WTC11 (cell line): ENCODE results near the gene VPS18. TPM values are rescaled to one million over a fixed set of nuclear protein-coding genes. Genes with fewer than 3 reads are reported as not detected.

Source experiments
- ATAC-seq: fragments of 200-7000 bp; cut with Tn5 transposase; 2 replicates; pipeline ENCODE4 v1.10.0; 2021; ENCODE audit warnings: mild to moderate bottlenecking, moderate library complexity
- CTCF ChIA-PET: fragments of 300-600 bp; sonication (Branson Sonifier 250); formaldehyde crosslinking; loops from one replicate; lab custom pipeline; 2021; ENCODE audit warnings: antibody characterized with exemption; lab: Charles Lee
- POLR2A ChIA-PET: fragments of 350-600 bp; sonication (Branson Sonifier 250); formaldehyde crosslinking; loops from one replicate; lab custom pipeline; 2021; ENCODE audit warnings: antibody characterized with exemption; lab: Charles Lee
- DNase-seq: peaks from one replicate; pipeline ENCODE4 v3.0.0; 2021; ENCODE audit warnings: low spot score
- H3K27ac Mint-ChIP-seq: 2 replicates; pipeline ENCODE4 v1.8.0; 2021; ENCODE audit warnings: mixed read lengths
- H3K27me3 Mint-ChIP-seq: 2 replicates; pipeline ENCODE4 v1.8.0; 2021; ENCODE audit warnings: low read depth, mild to moderate bottlenecking, moderate library complexity, mixed read lengths
- H3K36me3 Mint-ChIP-seq: 2 replicates; pipeline ENCODE4 v1.8.0; 2021; ENCODE audit warnings: mixed read lengths
- H3K4me1 Mint-ChIP-seq: 2 replicates; pipeline ENCODE4 v1.8.0; 2022; ENCODE audit warnings: mixed read lengths
- H3K4me3 Mint-ChIP-seq: 2 replicates; pipeline ENCODE4 v1.8.0; 2021; ENCODE audit warnings: mild to moderate bottlenecking, moderate library complexity, mixed read lengths
- H3K9me3 Mint-ChIP-seq: 2 replicates; pipeline ENCODE4 v1.8.0; 2021; ENCODE audit warnings: mixed read lengths
- CREM ChIP-seq: sonication (generic); formaldehyde crosslinking; IDR thresholded peaks from 2 replicates; pipeline ENCODE4 v1.8.1; 2022; ENCODE audit warnings: mild to moderate bottlenecking, missing genetic modification reagents, moderate library complexity
- FOXP1 ChIP-seq: sonication (generic); formaldehyde crosslinking; IDR thresholded peaks from 2 replicates; pipeline ENCODE4 v1.8.0; 2022; ENCODE audit warnings: missing genetic modification reagents, mild to moderate bottlenecking, moderate library complexity, borderline replicate concordance
- GRHL2 ChIP-seq: fragments of 250-450 bp; sonication (Bioruptor Pico); IDR thresholded peaks from 2 replicates; pipeline ENCODE4 v1.8.0; 2022; ENCODE audit warnings: mild to moderate bottlenecking, moderate library complexity; ENCODE audit not compliant: insufficient replicate concordance, severe bottlenecking
- JAZF1 ChIP-seq: fragments of 250-450 bp; sonication (Bioruptor Pico); IDR thresholded peaks from 2 replicates; pipeline ENCODE4 v1.9.0; 2021; ENCODE audit warnings: moderate library complexity, mild to moderate bottlenecking, inconsistent platforms
- JUN ChIP-seq: sonication (generic); formaldehyde crosslinking; IDR thresholded peaks from 2 replicates; pipeline ENCODE4 v1.8.0; 2023; ENCODE audit warnings: mild to moderate bottlenecking, missing genetic modification reagents
- KAT7 ChIP-seq: sonication (generic); formaldehyde crosslinking; IDR thresholded peaks from 2 replicates; pipeline ENCODE4 v1.8.1; 2023; ENCODE audit warnings: missing genetic modification reagents, mild to moderate bottlenecking, borderline replicate concordance
- MYBL2 ChIP-seq: sonication (generic); formaldehyde crosslinking; IDR thresholded peaks from 2 replicates; pipeline ENCODE4 v1.8.1; 2023; ENCODE audit warnings: mild to moderate bottlenecking, moderate library complexity, missing genetic modification reagents
- OVOL2 ChIP-seq: fragments of 250-450 bp; sonication (Bioruptor Pico); IDR thresholded peaks from 2 replicates; pipeline ENCODE4 v1.9.0; 2021; ENCODE audit warnings: mild to moderate bottlenecking, borderline replicate concordance
- PREB ChIP-seq: sonication (generic); formaldehyde crosslinking; IDR thresholded peaks from 2 replicates; pipeline ENCODE4 v1.8.1; 2022; ENCODE audit warnings: mild to moderate bottlenecking, missing genetic modification reagents, moderate library complexity, borderline replicate concordance
- PRRX2 ChIP-seq: fragments of 250-450 bp; sonication (Bioruptor Pico); IDR thresholded peaks from 2 replicates; pipeline ENCODE4 v1.8.0; 2021; ENCODE audit warnings: mild to moderate bottlenecking
- RELA ChIP-seq: sonication (generic); formaldehyde crosslinking; IDR thresholded peaks from 2 replicates; pipeline ENCODE4 v1.8.1; 2022; ENCODE audit warnings: missing genetic modification reagents, mild to moderate bottlenecking, borderline replicate concordance
- TEAD4 ChIP-seq: sonication (generic); formaldehyde crosslinking; IDR thresholded peaks from 2 replicates; pipeline ENCODE4 v1.8.0; 2022; ENCODE audit warnings: mild to moderate bottlenecking, missing genetic modification reagents
- ZBTB21 ChIP-seq: sonication (generic); formaldehyde crosslinking; IDR thresholded peaks from 2 replicates; pipeline ENCODE4 v1.8.1; 2023; ENCODE audit warnings: mild to moderate bottlenecking, missing genetic modification reagents, borderline replicate concordance
- ZNF317 ChIP-seq: sonication (generic); formaldehyde crosslinking; IDR thresholded peaks from 2 replicates; pipeline ENCODE4 v1.8.1; 2023; ENCODE audit warnings: low read depth, mild to moderate bottlenecking, moderate library complexity, missing genetic modification reagents, borderline replicate concordance
- ZNF532 ChIP-seq: fragments of 250-450 bp; sonication (Bioruptor Pico); IDR thresholded peaks from 2 replicates; pipeline ENCODE4 v1.9.0; 2021; ENCODE audit warnings: mild to moderate bottlenecking, borderline replicate concordance
- ZNF671 ChIP-seq: fragments of 250-450 bp; sonication (Bioruptor Pico); IDR thresholded peaks from 2 replicates; pipeline ENCODE4 v1.8.0; 2021; ENCODE audit warnings: mild to moderate bottlenecking
- total RNA-seq: library from RNA; stranded (reverse); gene quantifications from 3 replicates; pipeline ENCODE4 v1.2.3, GENCODE V29; 2021
- TF ChIP-seq, protein P1 (sequence below): sonication (generic); formaldehyde crosslinking; IDR thresholded peaks from 2 replicates; pipeline ENCODE4 v1.8.0; 2023; ENCODE audit warnings: missing genetic modification reagents, mild to moderate bottlenecking, borderline replicate concordance
- TF ChIP-seq, protein P2 (sequence below): sonication (generic); formaldehyde crosslinking; IDR thresholded peaks from 2 replicates; pipeline ENCODE4 v1.8.1; 2023; ENCODE audit warnings: mild to moderate bottlenecking, moderate library complexity, missing genetic modification reagents
- TF ChIP-seq, protein P3 (sequence below): sonication (generic); formaldehyde crosslinking; conservative IDR thresholded peaks from 2 replicates; pipeline ENCODE4 v1.8.1; 2022; ENCODE audit warnings: mild to moderate bottlenecking, missing genetic modification reagents
- TF ChIP-seq, protein P4 (sequence below): fragments of 250-450 bp; sonication (Bioruptor Pico); IDR thresholded peaks from 2 replicates; pipeline ENCODE4 v1.9.0; 2021; ENCODE audit warnings: mild to moderate bottlenecking

VPS18 gene
- total RNA-seq, 1 experiment from 2014 or later, result 27.3 TPM

DNA sequence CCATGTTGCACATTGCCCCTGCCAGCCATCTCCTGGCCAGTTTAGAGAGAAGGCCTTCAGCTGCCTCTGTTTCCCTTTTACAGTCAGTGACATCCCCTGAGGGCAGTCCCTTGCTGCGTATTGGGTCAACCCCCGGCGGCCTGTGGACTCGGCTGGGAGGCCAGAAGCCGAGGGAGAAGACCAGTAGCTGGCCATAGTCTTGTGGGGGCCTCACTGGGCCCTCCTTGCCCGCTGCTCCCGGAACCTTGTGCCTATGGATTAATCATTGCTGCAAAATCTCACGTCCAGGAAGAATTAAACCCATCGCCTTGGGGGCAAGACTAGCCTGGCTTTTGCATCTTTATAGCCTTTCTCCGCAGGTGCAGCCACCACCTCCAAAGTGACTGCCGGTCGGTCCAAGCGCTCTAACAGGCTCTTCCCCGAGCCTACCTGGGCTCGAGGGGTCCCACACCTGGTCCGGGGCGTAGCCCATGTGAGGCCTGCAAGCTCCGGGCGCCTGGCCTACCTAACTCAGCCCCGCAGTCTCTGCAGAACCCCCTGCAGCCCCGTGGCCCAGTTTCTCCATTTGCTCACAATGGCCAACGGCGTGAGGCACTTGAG is 58.2 kb downstream of the VPS18 start (continued):
- TF ChIP-seq, protein P1, sequence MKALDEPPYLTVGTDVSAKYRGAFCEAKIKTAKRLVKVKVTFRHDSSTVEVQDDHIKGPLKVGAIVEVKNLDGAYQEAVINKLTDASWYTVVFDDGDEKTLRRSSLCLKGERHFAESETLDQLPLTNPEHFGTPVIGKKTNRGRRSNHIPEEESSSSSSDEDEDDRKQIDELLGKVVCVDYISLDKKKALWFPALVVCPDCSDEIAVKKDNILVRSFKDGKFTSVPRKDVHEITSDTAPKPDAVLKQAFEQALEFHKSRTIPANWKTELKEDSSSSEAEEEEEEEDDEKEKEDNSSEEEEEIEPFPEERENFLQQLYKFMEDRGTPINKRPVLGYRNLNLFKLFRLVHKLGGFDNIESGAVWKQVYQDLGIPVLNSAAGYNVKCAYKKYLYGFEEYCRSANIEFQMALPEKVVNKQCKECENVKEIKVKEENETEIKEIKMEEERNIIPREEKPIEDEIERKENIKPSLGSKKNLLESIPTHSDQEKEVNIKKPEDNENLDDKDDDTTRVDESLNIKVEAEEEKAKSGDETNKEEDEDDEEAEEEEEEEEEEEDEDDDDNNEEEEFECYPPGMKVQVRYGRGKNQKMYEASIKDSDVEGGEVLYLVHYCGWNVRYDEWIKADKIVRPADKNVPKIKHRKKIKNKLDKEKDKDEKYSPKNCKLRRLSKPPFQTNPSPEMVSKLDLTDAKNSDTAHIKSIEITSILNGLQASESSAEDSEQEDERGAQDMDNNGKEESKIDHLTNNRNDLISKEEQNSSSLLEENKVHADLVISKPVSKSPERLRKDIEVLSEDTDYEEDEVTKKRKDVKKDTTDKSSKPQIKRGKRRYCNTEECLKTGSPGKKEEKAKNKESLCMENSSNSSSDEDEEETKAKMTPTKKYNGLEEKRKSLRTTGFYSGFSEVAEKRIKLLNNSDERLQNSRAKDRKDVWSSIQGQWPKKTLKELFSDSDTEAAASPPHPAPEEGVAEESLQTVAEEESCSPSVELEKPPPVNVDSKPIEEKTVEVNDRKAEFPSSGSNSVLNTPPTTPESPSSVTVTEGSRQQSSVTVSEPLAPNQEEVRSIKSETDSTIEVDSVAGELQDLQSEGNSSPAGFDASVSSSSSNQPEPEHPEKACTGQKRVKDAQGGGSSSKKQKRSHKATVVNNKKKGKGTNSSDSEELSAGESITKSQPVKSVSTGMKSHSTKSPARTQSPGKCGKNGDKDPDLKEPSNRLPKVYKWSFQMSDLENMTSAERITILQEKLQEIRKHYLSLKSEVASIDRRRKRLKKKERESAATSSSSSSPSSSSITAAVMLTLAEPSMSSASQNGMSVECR (CRISPR knock-in tag), result no peak
- TF ChIP-seq PRRX2 (CRISPR knock-in tag), result 0 out of 2 replicates have a peak, but pooled peaks have one; percentile 23
- TF ChIP-seq KAT7 (CRISPR knock-in tag), result no peak
- no peak for TF ChIP-seq TEAD4 (CRISPR knock-in tag)
- TF ChIP-seq, protein P2, sequence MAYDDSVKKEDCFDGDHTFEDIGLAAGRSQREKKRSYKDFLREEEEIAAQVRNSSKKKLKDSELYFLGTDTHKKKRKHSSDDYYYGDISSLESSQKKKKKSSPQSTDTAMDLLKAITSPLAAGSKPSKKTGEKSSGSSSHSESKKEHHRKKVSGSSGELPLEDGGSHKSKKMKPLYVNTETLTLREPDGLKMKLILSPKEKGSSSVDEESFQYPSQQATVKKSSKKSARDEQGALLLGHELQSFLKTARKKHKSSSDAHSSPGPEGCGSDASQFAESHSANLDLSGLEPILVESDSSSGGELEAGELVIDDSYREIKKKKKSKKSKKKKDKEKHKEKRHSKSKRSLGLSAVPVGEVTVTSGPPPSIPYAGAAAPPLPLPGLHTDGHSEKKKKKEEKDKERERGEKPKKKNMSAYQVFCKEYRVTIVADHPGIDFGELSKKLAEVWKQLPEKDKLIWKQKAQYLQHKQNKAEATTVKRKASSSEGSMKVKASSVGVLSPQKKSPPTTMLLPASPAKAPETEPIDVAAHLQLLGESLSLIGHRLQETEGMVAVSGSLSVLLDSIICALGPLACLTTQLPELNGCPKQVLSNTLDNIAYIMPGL (CRISPR knock-in tag), result 0 out of 2 replicates have a peak, but pooled peaks have one; percentile 25
- no peak for TF ChIP-seq ZNF671 (CRISPR knock-in tag)
- TF ChIP-seq, protein P3, sequence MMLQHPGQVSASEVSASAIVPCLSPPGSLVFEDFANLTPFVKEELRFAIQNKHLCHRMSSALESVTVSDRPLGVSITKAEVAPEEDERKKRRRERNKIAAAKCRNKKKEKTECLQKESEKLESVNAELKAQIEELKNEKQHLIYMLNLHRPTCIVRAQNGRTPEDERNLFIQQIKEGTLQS (CRISPR knock-in tag), result no peak
- no peak for TF ChIP-seq RELA (CRISPR knock-in tag)
- TF ChIP-seq JUN (CRISPR knock-in tag), result no peak

GRCh38 chr15:40952901-40953712 is 58.9 kb downstream of the VPS18 start, which contains the start of gene CHAC1:
Gene CHAC1, plus strand, starts transcription at chr15:40953471. Its CDS starts 113 bp downstream, at chr15:40953584.
- Mint-ChIP-seq H3K4me3 (peak within 1 kb of the TSS; percentile 83), H3K36me3 (peaks cover 10% of the 10 kb centered on the region), H3K27me3 (no peaks in the 10 kb centered on the region), H3K27ac (peak within 1 kb of the TSS; percentile 98), H3K4me1 (peaks cover 39% of the 10 kb centered on the region), H3K9me3 (no peaks in the 10 kb centered on the region)
- peak; percentile 83 for ATAC-seq
- DNase-seq, result peak; percentile 99
- POLR2A ChIA-PET, result interaction anchor here (0.5 to 4.6 kb wide), 24 partner anchors 10 to 596 kb away, joined by 3 to 80 read pairs (median 4); partner anchors contain the start of genes CHP1, DLL4, INO80 and NUSAP1
- CTCF ChIA-PET, result interaction anchor here (0.5 to 9.6 kb wide), 14 partner anchors 10 to 278 kb away, joined by 3 to 99 read pairs (median 4); partner anchors contain the start of genes CHP1, EXD1, RHOV and SPINT1
- TF ChIP-seq JAZF1 (CRISPR knock-in tag) (no peak), ZBTB21 (CRISPR knock-in tag) (no peak), OVOL2 (CRISPR knock-in tag) (no peak), MYBL2 (no peak; the same call in 1 of the 2 replicates), CREM (CRISPR knock-in tag) (peak; percentile 17), ZNF671 (CRISPR knock-in tag) (no peak), JUN (CRISPR knock-in tag) (peak; percentile 61; the same call in 1 of the 2 replicates), FOXP1 (peak; percentile 22; the same call in 1 of the 2 replicates), PRRX2 (CRISPR knock-in tag) (0 out of 2 replicates have a peak, but pooled peaks have one; percentile 26), PREB (CRISPR knock-in tag) (no peak), ZNF317 (CRISPR knock-in tag) (peak; percentile 22; the same call in 1 of the 2 replicates), ZNF532 (no peak), GRHL2 (CRISPR knock-in tag) (no peak)
- TF ChIP-seq, protein P4, sequence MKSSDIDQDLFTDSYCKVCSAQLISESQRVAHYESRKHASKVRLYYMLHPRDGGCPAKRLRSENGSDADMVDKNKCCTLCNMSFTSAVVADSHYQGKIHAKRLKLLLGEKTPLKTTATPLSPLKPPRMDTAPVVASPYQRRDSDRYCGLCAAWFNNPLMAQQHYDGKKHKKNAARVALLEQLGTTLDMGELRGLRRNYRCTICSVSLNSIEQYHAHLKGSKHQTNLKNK (CRISPR knock-in tag), result no peak
